Erythroblast (primary cell): ENCODE measurements around the gene ZNF627.
"Not testable (repeated sequence)": the region's sequence is repeated elsewhere in the genome, so short reads cannot be mapped to it uniquely, and the experiment has no call there.

Experiments
- DNase-seq, 2 experiments: peaks; one replicate each; lab custom pipeline; 2025; lab: John Stamatoyannopoulos, UW
- GATA1 ChIP-seq: IDR thresholded peaks from 2 replicates; pipeline ENCODE4 v1.6.1; 2011; ENCODE audit warnings: low read depth, mild to moderate bottlenecking, control low read depth, low read length, moderate library complexity
- POLR2A ChIP-seq: IDR thresholded peaks from 2 replicates; pipeline ENCODE4 v1.6.1; 2011; ENCODE audit warnings: mild to moderate bottlenecking, low read length

Gene ZNF627

GRCh38 chr19:11624069-11624463 is 26.8 kb downstream of the ZNF627 start:
- TF ChIP-seq GATA1 (no peak), POLR2A (no peak)
- DNase-seq, result no peak

- no peak for TF ChIP-seq POLR2A
- TF ChIP-seq GATA1, result no peak
- DNase-seq, result no peak
Measured at GRCh38 chr19:11626252-11626651, 29.0 kb downstream of the ZNF627 start.

GRCh38 chr19:11633223-11633622 is 35.9 kb downstream of the ZNF627 start:
- no peak for DNase-seq

DNA sequence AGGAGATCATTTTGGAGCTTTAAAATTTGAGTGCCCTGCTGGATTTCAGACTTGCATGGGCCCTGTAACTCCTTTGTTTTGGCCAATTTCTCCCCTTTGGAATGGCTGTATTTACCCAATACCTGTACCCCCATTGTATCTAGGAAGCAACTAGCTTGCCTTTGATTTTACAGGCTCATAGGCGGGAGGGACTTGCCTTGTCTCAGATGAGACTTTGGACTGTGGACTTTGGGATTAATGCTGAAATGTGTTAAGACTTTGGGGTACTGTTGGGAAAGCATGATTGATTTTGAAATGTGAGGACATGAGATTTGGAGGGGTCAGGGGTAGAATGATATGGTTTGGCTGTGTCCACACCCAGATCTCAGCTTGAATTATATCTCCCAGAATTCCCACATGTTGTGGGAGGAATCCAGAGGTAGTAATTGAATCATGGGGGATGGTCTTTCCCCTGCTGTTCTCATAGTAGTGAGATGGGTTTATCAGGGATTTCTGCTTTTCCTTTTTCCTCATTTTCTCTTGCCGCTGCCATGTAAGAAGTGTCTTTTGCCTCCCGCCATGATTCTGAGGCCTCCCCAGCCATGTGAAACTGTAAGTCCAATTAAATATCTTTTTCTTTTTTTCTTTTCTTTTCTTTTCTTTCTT is 36.9 kb downstream of the ZNF627 start:
- not testable (repeated sequence) for DNase-seq

More at GRCh38 chr19:11633223-11633622, 35.9 kb downstream of the ZNF627 start:
- no peak for TF ChIP-seq POLR2A
- TF ChIP-seq GATA1, result no peak

- TF ChIP-seq GATA1 (no peak), POLR2A (no peak)
- DNase-seq, result no peak
Measured at GRCh38 chr19:11639245-11639601, 41.9 kb downstream of the ZNF627 start.

- TF ChIP-seq POLR2A (peak; percentile 74), GATA1 (no peak)
- DNase-seq, result peak; percentile 94 to 96
Measured at GRCh38 chr19:11639602-11640471, 42.6 kb downstream of the ZNF627 start.

DNA sequence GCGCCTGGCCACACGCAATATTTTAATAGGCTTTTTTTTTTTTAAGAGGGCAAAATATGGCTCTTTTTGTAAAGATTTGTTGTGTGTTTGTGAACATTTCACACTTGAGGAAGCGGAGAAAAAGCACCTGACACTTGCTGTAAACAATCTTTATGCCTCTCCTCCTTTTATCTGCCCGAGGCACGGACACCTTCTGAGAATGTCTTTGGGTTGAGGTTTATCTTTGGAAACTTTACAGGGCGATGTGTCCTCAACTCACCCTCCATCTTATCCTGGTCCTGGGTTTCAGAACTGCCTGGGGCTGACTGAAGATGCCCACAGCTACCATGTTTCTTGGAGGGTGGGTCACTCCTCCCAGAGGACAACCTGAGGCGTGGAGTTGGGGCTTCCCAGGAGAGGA is 44.0 kb downstream of the ZNF627 start:
- TF ChIP-seq GATA1 (no peak), POLR2A (no peak)
- DNase-seq, result peak in 1 of 2 experiments; percentile 16

DNA sequence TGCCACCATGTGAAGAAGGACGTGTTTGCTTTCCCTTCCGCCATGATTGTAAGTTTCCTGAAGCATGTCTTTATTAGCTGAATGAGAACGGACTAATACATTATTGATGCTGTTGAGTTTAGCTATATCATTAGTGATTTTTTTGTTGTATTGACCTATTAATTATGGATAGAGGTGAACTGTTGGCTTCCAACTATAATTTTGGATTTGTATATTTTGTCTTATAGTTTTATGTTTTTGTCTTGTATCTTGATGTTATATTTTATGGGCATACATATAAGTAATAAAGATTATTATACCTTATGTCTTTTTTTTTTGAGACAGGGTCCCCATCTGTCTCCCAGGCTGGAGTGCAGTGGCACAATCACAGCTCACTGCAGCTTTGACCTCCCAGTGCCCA is 45.6 kb downstream of the ZNF627 start:
- no peak for TF ChIP-seq GATA1
- no peak for TF ChIP-seq POLR2A
- no peak for DNase-seq

GRCh38 chr19:11649941-11650340 is 52.7 kb downstream of the ZNF627 start:
- TF ChIP-seq GATA1 (no peak), POLR2A (no peak)
- DNase-seq, result no peak

DNA sequence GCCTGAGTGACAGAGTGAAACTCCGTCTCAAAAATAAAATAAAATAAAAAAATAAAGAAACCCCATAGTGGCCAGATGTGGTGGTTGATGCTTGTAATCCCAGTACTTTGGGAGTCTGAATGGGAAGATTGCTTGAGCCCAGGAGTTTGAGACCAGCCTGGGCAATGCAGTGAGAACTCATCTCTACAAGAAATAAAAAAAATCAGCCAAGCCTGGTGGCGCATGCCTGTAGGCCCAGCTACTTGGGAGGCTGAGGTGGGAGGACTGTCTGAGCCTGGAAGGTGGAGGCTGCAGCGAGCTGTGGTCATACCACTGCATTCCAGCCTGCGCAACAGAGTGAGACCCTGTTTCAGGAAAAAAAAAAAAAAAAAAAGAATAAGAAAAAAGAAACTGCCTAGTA is 53.8 kb downstream of the ZNF627 start:
- no peak for DNase-seq
- TF ChIP-seq GATA1 (no peak), POLR2A (no peak)

GRCh38 chr19:11652056-11652455 is 54.8 kb downstream of the ZNF627 start:
- DNase-seq, result peak in 1 of 2 experiments; percentile 32
- TF ChIP-seq GATA1 (no peak), POLR2A (no peak)

DNA sequence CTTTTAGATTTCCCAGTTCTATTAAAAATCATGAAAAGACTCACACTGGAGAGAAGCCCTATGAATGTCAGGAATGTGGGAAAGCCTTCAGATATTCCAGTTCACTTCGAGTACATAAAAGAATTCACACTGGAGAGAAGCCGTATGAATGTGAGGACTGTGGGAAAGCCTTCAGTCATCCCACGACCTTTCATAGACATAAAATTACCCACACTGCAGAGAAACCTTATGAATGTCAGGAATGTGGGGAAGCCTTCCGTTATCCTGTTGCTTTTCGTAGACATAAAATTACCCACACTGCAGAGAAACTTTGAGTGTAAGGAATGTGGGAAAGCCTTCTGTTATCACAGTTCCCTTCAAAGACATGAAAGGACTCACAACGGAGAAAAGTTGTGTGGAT is 55.2 kb downstream of the ZNF627 start:
- peak in 1 of 2 experiments; percentile 40 for DNase-seq
- TF ChIP-seq GATA1 (no peak), POLR2A (no peak)

DNA sequence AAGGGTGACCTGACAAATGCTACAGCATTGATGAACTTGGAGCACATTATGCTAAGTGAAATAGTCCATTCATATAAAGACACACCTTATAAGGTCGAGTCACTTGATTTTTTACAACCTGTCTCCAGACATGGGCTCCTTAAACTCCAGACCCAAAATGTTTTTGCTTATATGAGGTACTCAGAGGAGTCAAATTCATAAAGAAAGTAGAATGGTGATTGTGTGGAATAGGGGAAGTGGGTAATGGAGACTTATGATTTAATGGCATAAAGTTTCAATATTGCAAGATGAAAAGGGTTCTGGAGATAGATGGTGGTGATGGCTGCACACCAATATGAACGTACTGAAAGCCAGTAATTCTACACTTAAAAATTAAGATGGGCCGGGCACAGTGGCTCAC is 59.3 kb downstream of the ZNF627 start:
- DNase-seq, result no peak
- TF ChIP-seq GATA1, result no peak
- no peak for TF ChIP-seq POLR2A

GRCh38 chr19:11657307-11657706 is 60.0 kb downstream of the ZNF627 start:
- TF ChIP-seq POLR2A (no peak), GATA1 (no peak)
- DNase-seq, result no peak

DNA sequence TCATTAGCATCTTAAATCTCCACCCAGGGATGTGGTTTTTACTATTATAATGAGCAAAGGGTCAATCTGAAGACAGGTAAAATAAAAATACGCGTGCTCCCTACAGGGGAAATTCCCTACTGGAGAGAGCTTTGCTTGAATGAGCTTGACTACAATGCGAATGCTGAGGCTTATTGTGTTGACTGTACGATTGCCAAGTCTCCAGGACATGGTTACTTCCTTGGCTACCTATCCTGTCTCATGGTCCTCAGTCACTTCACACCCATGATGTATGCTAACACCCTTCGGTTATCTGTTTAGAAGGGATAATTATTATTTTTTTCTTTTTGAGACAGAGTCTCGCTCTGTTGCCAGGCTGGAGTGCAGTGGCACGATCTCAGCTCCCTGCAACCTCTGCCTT is 61.7 kb downstream of the ZNF627 start:
- DNase-seq, result no peak
- TF ChIP-seq GATA1, result no peak
- no peak for TF ChIP-seq POLR2A

GRCh38 chr19:11659612-11660011 is 62.3 kb downstream of the ZNF627 start:
- peak; percentile 11 to 27 for DNase-seq
- TF ChIP-seq POLR2A (no peak), GATA1 (no peak)
